GM23248 (cell line): ENCODE measurements around the gene HAO2. TPM values are rescaled to one million over a fixed set of nuclear protein-coding genes. Genes with fewer than 3 reads are reported as not detected.
A peak's percentile ranks its signal among the peaks of the same experiment; 100 is the strongest.

Experiments
- DNase-seq: peaks from one replicate; pipeline ENCODE4 v3.0.0-alpha.2; 2015
- H2AFZ ChIP-seq: fragments of 200-600 bp; sonication (generic); 2 replicates; pipeline ENCODE4 v1.6.1; 2016; ENCODE audit warnings: antibody characterized with exemption
- H3F3A ChIP-seq: fragments of 200-600 bp; sonication (generic); 2 replicates; pipeline ENCODE4 v1.6.1; 2016; ENCODE audit warnings: mild to moderate bottlenecking, antibody characterized with exemption, mixed run types; ENCODE audit not compliant: insufficient read depth
- H3K27ac ChIP-seq: fragments of 200-600 bp; sonication (generic); 2 replicates; pipeline ENCODE4 v1.5.1; 2016; ENCODE audit warnings: mild to moderate bottlenecking
- H3K27me3 ChIP-seq: fragments of 200-600 bp; sonication (generic); replicated peaks from 2 replicates; pipeline ENCODE4 v1.6.1; 2016; ENCODE audit warnings: mild to moderate bottlenecking; ENCODE audit not compliant: insufficient read depth
- H3K36me3 ChIP-seq: fragments of 200-600 bp; sonication (generic); 2 replicates; pipeline ENCODE4 v1.6.1; 2016; ENCODE audit warnings: low read depth, mild to moderate bottlenecking
- H3K4me1 ChIP-seq: fragments of 200-600 bp; sonication (generic); 2 replicates; pipeline ENCODE4 v1.6.1; 2016; ENCODE audit warnings: mild to moderate bottlenecking; ENCODE audit not compliant: insufficient read depth
- H3K4me2 ChIP-seq: fragments of 200-600 bp; sonication (generic); one replicate; pipeline ENCODE4 v1.6.1; 2016; ENCODE audit warnings: mild to moderate bottlenecking; ENCODE audit not compliant: unreplicated experiment
- H3K4me3 ChIP-seq: fragments of 200-600 bp; sonication (generic); 2 replicates; pipeline ENCODE4 v1.5.1; 2016; ENCODE audit warnings: mild to moderate bottlenecking
- H3K79me2 ChIP-seq: fragments of 200-600 bp; sonication (generic); 2 replicates; pipeline ENCODE4 v1.6.1; 2016; ENCODE audit warnings: mild to moderate bottlenecking; ENCODE audit not compliant: insufficient read depth
- H3K9ac ChIP-seq: fragments of 200-600 bp; sonication (generic); 2 replicates; pipeline ENCODE4 v1.6.1; 2016; ENCODE audit warnings: mild to moderate bottlenecking
- H3K9me2 ChIP-seq: fragments of 200-600 bp; sonication (generic); 2 replicates; pipeline ENCODE4 v1.6.1; 2016; ENCODE audit warnings: mixed run types, mild to moderate bottlenecking, moderate library complexity; ENCODE audit not compliant: insufficient read depth
- H3K9me3 ChIP-seq: fragments of 200-600 bp; sonication (generic); one replicate; pipeline ENCODE4 v1.6.1; 2017; ENCODE audit warnings: low read depth
- H4K20me1 ChIP-seq: fragments of 200-600 bp; sonication (generic); 2 replicates; pipeline ENCODE4 v1.6.0; 2016; ENCODE audit not compliant: insufficient read depth
- EZH2 ChIP-seq: fragments of 200-600 bp; sonication (generic); IDR thresholded peaks from 2 replicates; pipeline ENCODE4 v1.6.1; 2018; ENCODE audit warnings: antibody characterized with exemption, mild to moderate bottlenecking; ENCODE audit not compliant: insufficient read depth, poor library complexity, severe bottlenecking
- EZH2phosphoT487 ChIP-seq: fragments of 200-600 bp; sonication (generic); IDR thresholded peaks from 2 replicates; pipeline ENCODE4 v1.6.1; 2018; ENCODE audit warnings: antibody characterized with exemption, moderate library complexity, mild to moderate bottlenecking, low read depth; ENCODE audit not compliant: insufficient read depth
- WGBS, 2 experiments: methylation state at CpG; one replicate each; pipeline ENCODE4 v1.1.6; 2015 to 2017; ENCODE audit warnings: low lambda C conversion rate in 2 of 2, low coverage in 1 of 2; ENCODE audit errors: missing lambda C conversion rate in 2 of 2; 5-methylcytosine and 5-hydroxymethylcytosine counted together
- in situ Hi-C: fragments of 300-500 bp; cut with MboI; formaldehyde crosslinking; loops from 2 replicates; pipeline ENCODE4 v1.15.0; 2020
- polyA plus RNA-seq: library from polyadenylated mRNA; unstranded; fragments of >200 nt; fragmentation: Nextera tagmentation; extraction: Ambion mirVana; gene quantifications from 2 replicates; pipeline ENCODE4 v1.2.1, GENCODE V29; 2016
- total RNA-seq: library from RNA; depleted of rRNA; stranded (reverse); fragments of >200 nt; shearing (Covaris generic); gene quantifications from 2 replicates; pipeline ENCODE4 v1.2.3, GENCODE V29; 2014

HAO2 gene
- total and polyA plus RNA-seq, 2 experiments from 2014 or later, result not detected

DNA sequence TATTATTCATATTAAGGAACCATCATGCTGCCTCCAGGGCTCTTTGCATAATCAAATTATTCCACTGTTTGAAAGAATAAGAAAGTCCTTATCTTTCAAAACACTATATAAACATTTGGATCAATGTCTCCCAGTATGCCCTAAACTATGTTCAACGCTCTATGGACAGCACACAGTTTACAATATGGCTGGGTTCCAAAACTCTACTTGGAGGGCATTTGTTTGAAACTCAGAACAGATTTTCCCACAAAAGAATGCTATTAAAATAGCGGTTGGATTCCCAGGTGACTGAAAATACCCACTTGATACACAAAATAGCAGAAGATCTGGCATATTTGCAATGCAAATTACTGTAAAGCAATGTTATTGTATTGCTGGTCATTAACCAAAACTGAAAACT lies 3.2 kb downstream of the HAO2 start:
- Histone ChIP-seq H3K27ac (no peak overlapping the region), H3K4me2 (no peak overlapping the region), H2AFZ (no peak overlapping the region), H3K4me1 (no peaks in the 10 kb centered on the region; the same call in 1 of the 2 replicates), H3K9me3 (no peaks in the 10 kb centered on the region), H3K9me2 (no peaks in the 10 kb centered on the region), H3K4me3 (no peak overlapping the region), H3K79me2 (no peaks in the 10 kb centered on the region), H4K20me1 (no peaks in the 10 kb centered on the region), H3K9ac (no peak overlapping the region), H3K27me3 (peaks cover 14% of the 10 kb centered on the region; the same call in 1 of the 2 replicates), H3F3A (no peaks in the 10 kb centered on the region), H3K36me3 (no peaks in the 10 kb centered on the region)
- WGBS, 2 experiments, result 49 to 51% methylated on average over 2 of the region's 2 CpGs
- TF ChIP-seq EZH2, result no peak
- no peak for TF ChIP-seq EZH2phosphoT487
- in situ Hi-C loops, result no loop called here
- no peak for DNase-seq

DNA sequence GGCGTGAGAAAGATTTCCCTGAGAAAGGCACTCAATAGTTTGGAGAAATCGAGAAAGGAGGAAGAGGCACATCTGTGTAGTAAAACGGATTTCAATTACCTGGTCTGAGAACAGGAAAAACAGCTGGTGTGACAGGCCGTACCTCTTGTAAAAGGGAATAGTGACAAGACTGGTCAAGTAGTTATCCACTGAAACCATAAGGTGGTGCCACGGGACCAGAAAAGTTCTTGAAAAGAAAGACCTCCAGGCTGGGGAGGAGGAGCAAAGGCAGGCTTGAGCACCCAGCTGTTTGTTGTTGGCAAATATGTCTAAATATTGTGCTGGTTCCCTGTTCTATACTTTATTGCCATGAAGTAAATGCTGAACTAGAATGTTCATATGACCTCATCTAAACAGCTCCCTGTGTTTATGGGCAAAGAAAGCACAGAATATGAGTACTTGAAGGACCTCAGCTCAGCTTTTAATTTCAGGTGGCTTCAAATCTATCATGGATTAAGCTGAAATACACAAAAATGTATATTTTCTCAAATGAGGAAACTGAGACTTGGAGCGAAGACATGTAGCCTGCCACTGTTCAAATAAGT lies 4.0 kb downstream of the HAO2 start:
- H3K9me3 ChIP-seq, result no peaks in the 10 kb centered on the region
- peak; percentile 57 for DNase-seq
- no peaks in the 10 kb centered on the region for H3F3A ChIP-seq
- no peaks in the 10 kb centered on the region for H3K36me3 ChIP-seq
- no peak overlapping the region for H3K27ac ChIP-seq
- no peak overlapping the region for H3K4me2 ChIP-seq
- H4K20me1 ChIP-seq, result no peaks in the 10 kb centered on the region
- TF ChIP-seq EZH2phosphoT487, result no peak
- TF ChIP-seq EZH2, result no peak
- H3K79me2 ChIP-seq, result no peaks in the 10 kb centered on the region
- WGBS, 2 experiments, result 43 to 44% methylated on average over 6 of the region's 6 CpGs
- peaks cover 14% of the 10 kb centered on the region; the same call in 1 of the 2 replicates for H3K27me3 ChIP-seq
- H3K4me1 ChIP-seq, result no peaks in the 10 kb centered on the region; the same call in 1 of the 2 replicates
- in situ Hi-C loops, result no loop called here
- no peak overlapping the region for H2AFZ ChIP-seq
- H3K4me3 ChIP-seq, result no peak overlapping the region
- no peak overlapping the region for H3K9ac ChIP-seq
- no peaks in the 10 kb centered on the region for H3K9me2 ChIP-seq

DNA sequence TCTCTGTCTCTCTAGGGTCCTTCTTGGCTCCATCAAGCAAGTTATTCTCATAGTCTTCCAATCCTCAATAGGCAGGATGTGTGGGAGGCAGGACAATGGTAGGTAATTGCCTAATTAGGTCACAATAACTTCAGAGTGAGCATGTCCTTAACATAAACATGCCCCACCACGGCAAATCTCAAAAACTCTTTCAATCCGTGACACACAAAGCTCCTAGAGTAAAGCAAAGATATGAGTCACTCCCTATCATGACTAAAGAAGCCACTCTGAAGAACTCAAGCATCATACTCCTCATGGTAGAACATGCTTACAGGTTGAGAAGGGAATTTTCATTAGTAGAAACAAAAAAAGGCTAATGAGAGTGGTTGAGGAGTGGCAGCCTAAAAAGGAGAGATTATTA lies 4.9 kb downstream of the HAO2 start:
- no peak for TF ChIP-seq EZH2phosphoT487
- TF ChIP-seq EZH2, result no peak
- Histone ChIP-seq H3K27ac (no peak overlapping the region), H3K9ac (no peak overlapping the region), H4K20me1 (no peaks in the 10 kb centered on the region), H3K9me2 (no peaks in the 10 kb centered on the region), H3K4me3 (no peak overlapping the region), H3K36me3 (no peaks in the 10 kb centered on the region), H3K4me2 (no peak overlapping the region), H3F3A (no peaks in the 10 kb centered on the region), H2AFZ (no peak overlapping the region), H3K79me2 (no peaks in the 10 kb centered on the region), H3K27me3 (peaks cover 16% of the 10 kb centered on the region; the same call in 1 of the 2 replicates), H3K4me1 (no peaks in the 10 kb centered on the region; the same call in 1 of the 2 replicates), H3K9me3 (no peaks in the 10 kb centered on the region)
- 5 to 12% methylated on average over 2 of the region's 2 CpGs for WGBS, 2 experiments
- peak; percentile 79 for DNase-seq
- in situ Hi-C loops, result no loop called here

DNA sequence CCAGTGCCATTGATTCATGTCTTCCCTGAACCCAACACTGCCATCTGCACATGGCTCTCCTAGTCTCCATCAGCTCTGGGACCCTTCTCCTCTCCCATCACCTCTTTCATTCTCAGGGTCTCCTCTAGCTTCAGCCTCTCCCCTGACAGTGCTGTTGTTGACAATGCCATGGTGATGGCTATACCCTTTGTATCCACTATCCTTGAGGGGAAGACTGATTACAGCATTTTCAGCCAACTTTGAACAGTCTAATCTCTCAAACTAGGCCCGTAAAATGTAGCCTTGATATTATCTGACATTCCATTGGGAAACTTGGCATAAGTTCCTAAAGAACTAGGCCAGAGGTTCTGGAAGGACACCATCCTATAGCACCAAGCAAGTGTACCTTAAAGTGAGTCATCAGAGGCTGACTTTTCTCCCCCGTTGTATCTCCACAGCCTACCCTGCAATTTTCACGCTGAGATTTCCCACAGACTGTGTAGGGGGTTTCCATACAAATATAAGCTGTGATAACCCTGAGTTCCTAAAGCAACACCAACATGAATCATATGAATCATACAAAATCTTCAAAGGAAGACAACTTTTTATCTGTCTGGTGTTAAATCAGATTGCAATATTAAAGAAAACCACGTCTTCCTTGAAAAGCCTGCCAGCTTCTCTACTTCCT lies 5.8 kb downstream of the HAO2 start:
- Histone ChIP-seq H3F3A (no peaks in the 10 kb centered on the region), H3K9me3 (no peaks in the 10 kb centered on the region), H3K4me3 (no peak overlapping the region), H3K4me1 (no peaks in the 10 kb centered on the region; the same call in 1 of the 2 replicates), H2AFZ (no peak overlapping the region), H4K20me1 (no peaks in the 10 kb centered on the region), H3K27me3 (peaks cover 13% of the 10 kb centered on the region; the same call in 1 of the 2 replicates), H3K4me2 (no peak overlapping the region), H3K9ac (no peak overlapping the region), H3K79me2 (no peaks in the 10 kb centered on the region), H3K36me3 (no peaks in the 10 kb centered on the region), H3K9me2 (no peaks in the 10 kb centered on the region), H3K27ac (no peak overlapping the region)
- in situ Hi-C loops, result no loop called here
- TF ChIP-seq EZH2 (no peak), EZH2phosphoT487 (no peak)
- WGBS, 2 experiments, result 77% methylated on average over 4 of the region's 4 CpGs
- no peak for DNase-seq
